ENCODE data around the gene ARSB. TPM values are rescaled to one million over a fixed set of nuclear protein-coding genes. Genes with fewer than 3 reads are reported as not detected.

ARSB gene
- polyA plus RNA-seq, 2 of the 4 experiments (the other 2 are of a cell fraction) = 8.4 to 13.4 TPM

- H3K4me1 ChIP-seq = no peaks in the 10 kb centered on the region
- DNase-seq (ENCODE audit: low read depth in 1 of 2, low spot score in 1 of 2) = no peak
- ATAC-seq = no peak
- peak; percentile 63 for FAIRE-seq
- POLR2A ChIA-PET = no interaction called here
- H3K9me3 ChIP-seq = no peaks in the 10 kb centered on the region
- no peak for TF ChIP-seq JUNB (IDR thresholded peaks at IDR 0.05)
- TF ChIP-seq CHD2 (IDR thresholded peaks at IDR 0.05; ENCODE audit: low read length, partially characterized antibody) = no peak
- no peak for TF ChIP-seq SREBF2 (IDR thresholded peaks at IDR 0.05)
- TF ChIP-seq MAX (IDR thresholded peaks at IDR 0.05) = no peak
- TF ChIP-seq POLR2AphosphoS2 (conservative IDR thresholded peaks at IDR 0.05; ENCODE audit: low read length) = no peak
- no peak for TF ChIP-seq KDM5A (IDR thresholded peaks at IDR 0.05)
- TF ChIP-seq ATOH8 (CRISPR knock-in tag; IDR thresholded peaks at IDR 0.05; ENCODE audit: low read depth) = no peak
- TF ChIP-seq CBX2 (IDR thresholded peaks at IDR 0.05; ENCODE audit: borderline replicate concordance, low read depth) = no peak
- TF ChIP-seq RCOR1 (IDR thresholded peaks at IDR 0.05; ENCODE audit: low read depth, low read length) = no peak
- TF ChIP-seq TP53 (CRISPR knock-in tag; IDR thresholded peaks at IDR 0.05) = no peak
- TF ChIP-seq MAFK (IDR thresholded peaks at IDR 0.05; ENCODE audit: partially characterized antibody) = no peak
- TF ChIP-seq ZFP36 (IDR thresholded peaks at IDR 0.05; ENCODE audit: borderline replicate concordance, partially characterized antibody) = no peak
- TF ChIP-seq USF2 (IDR thresholded peaks at IDR 0.05) = no peak
- no peak for TF ChIP-seq GATA3 (IDR thresholded peaks at IDR 0.05; ENCODE audit: borderline replicate concordance)
- TF ChIP-seq BCL3 (IDR thresholded peaks at IDR 0.05) = no peak
- TF ChIP-seq ZSCAN20 (CRISPR knock-in tag; IDR thresholded peaks at IDR 0.05) = no peak
- no peak for TF ChIP-seq EHMT2 (IDR thresholded peaks at IDR 0.05; ENCODE audit: low read depth)
- TF ChIP-seq E2F6 (IDR thresholded peaks at IDR 0.05; ENCODE audit: borderline replicate concordance, low read depth) = no peak
- no peak for TF ChIP-seq HOXB5 (CRISPR knock-in tag; IDR thresholded peaks at IDR 0.05)
- 95% methylated on average over 2 of the region's 2 CpGs for WGBS (ENCODE audit: missing lambda C conversion rate)
- CTCF ChIA-PET = no interaction called here
- no peak overlapping the region for H3K4me2 ChIP-seq
- no peak overlapping the region for H3K4me3 ChIP-seq
- no peak overlapping the region for H3K27ac ChIP-seq
These were observed 171.1 kb downstream of the ARSB start for GRCh38 chr5:78813906-78814530.

GRCh38 chr5:78813286-78813685 lies 171.8 kb downstream of the ARSB start:
- 86% methylated on average over 1 of the region's 1 CpG for WGBS (ENCODE audit: missing lambda C conversion rate)
- DNase-seq (ENCODE audit: low read depth in 1 of 2, low spot score in 1 of 2) = no peak
- FAIRE-seq = no peak

More at GRCh38 chr5:78813286-78813685, 171.8 kb downstream of the ARSB start:
- Histone ChIP-seq H3K27ac (no peak overlapping the region), H3K4me3 (no peak overlapping the region), H3K4me2 (no peak overlapping the region), H3K9me3 (no peaks in the 10 kb centered on the region), H3K4me1 (no peaks in the 10 kb centered on the region)
- TF ChIP-seq CHD2 (IDR thresholded peaks at IDR 0.05; ENCODE audit: low read length, partially characterized antibody) (no peak), ZFP36 (IDR thresholded peaks at IDR 0.05; ENCODE audit: borderline replicate concordance, partially characterized antibody) (no peak), ZC3H11A (IDR thresholded peaks at IDR 0.05) (no peak), PBX3 (IDR thresholded peaks at IDR 0.05) (no peak), CEBPB (IDR thresholded peaks at IDR 0.05) (no peak), RNF2 (IDR thresholded peaks at IDR 0.05; ENCODE audit: borderline replicate concordance, low read depth) (no peak), HOXB5 (CRISPR knock-in tag; IDR thresholded peaks at IDR 0.05) (no peak), NPAS2 (CRISPR knock-in tag; IDR thresholded peaks at IDR 0.05; ENCODE audit: borderline replicate concordance) (no peak), HEYL (CRISPR knock-in tag; IDR thresholded peaks at IDR 0.05) (no peak), BHLHE40 (IDR thresholded peaks at IDR 0.05; ENCODE audit: low read depth, low read length) (no peak), GATA3 (IDR thresholded peaks at IDR 0.05; ENCODE audit: borderline replicate concordance) (no peak), E2F6 (IDR thresholded peaks at IDR 0.05; ENCODE audit: borderline replicate concordance, low read depth) (no peak), POLR2A (IDR thresholded peaks at IDR 0.05; ENCODE audit: low read length) (no peak), RARB (CRISPR knock-in tag; IDR thresholded peaks at IDR 0.05) (no peak), ZSCAN20 (CRISPR knock-in tag; IDR thresholded peaks at IDR 0.05) (no peak), POLR2AphosphoS2 (conservative IDR thresholded peaks at IDR 0.05; ENCODE audit: low read length) (no peak), SREBF2 (IDR thresholded peaks at IDR 0.05) (no peak), BCL3 (IDR thresholded peaks at IDR 0.05) (no peak), RAD21 (conservative IDR thresholded peaks at IDR 0.05 in 1 of 2, IDR thresholded peaks at IDR 0.05 in 1 of 2) (no peak)
- no peak for ATAC-seq
- CTCF ChIA-PET = interaction anchor here (0.6 kb wide), 1 partner anchor 323 kb away, joined by 3 read pairs; no protein-coding TSS in a partner anchor
- POLR2A ChIA-PET = no interaction called here

Data from A549 (cell line).